DND-41 (cell line): ENCODE results near the gene ZP1.

ENCODE experiments used
- CTCF ChIP-seq: IDR thresholded peaks from 2 replicates; pipeline ENCODE4 v1.5.1; 2012; ENCODE audit warnings: borderline replicate concordance, low read length, moderate library complexity, mild to moderate bottlenecking; ENCODE audit not compliant: poor library complexity, severe bottlenecking; ENCODE audit errors: extremely low read depth
- EZH2 ChIP-seq: IDR thresholded peaks from 3 replicates; pipeline ENCODE4 v1.6.1; 2012; ENCODE audit warnings: borderline replicate concordance, low read depth, mild to moderate bottlenecking, moderate library complexity, low read length, inconsistent platforms; ENCODE audit not compliant: severe bottlenecking

GRCh38 chr11:60899046-60899936 is 31.9 kb downstream of the ZP1 start:
- peak; percentile 99 for TF ChIP-seq CTCF
- no peak for TF ChIP-seq EZH2
